Activated T-helper 2 cell treated with anti-CD3 and anti-CD28 coated beads, Interferon-gamma antibody, Interleukin-2, Interleukin-4, amounts not matched to agents 10 μg/mL and 5 μg/mL and 100 μg/mL, durations not matched to agents 14 hours and 24 hours and 36 hours (primary cell): ENCODE measurements around the gene MRPL38. TPM values are rescaled to one million over a fixed set of nuclear protein-coding genes. Genes with fewer than 3 reads are reported as not detected.

Experiments
- DNase-seq: peaks from one replicate; pipeline ENCODE4 v3.0.0; 2021; ENCODE audit warnings: low spot score
- H3K27ac Mint-ChIP-seq: one replicate; pipeline ENCODE4 v1.8.0; 2021; ENCODE audit warnings: mixed read lengths
- H3K27me3 Mint-ChIP-seq: one replicate; pipeline ENCODE4 v1.8.0; 2021; ENCODE audit warnings: low read depth, mixed read lengths
- H3K36me3 Mint-ChIP-seq: one replicate; pipeline ENCODE4 v1.8.0; 2021; ENCODE audit warnings: low read depth, mixed read lengths
- H3K4me1 Mint-ChIP-seq: one replicate; pipeline ENCODE4 v1.8.0; 2021; ENCODE audit warnings: low read depth, mixed read lengths
- H3K4me3 Mint-ChIP-seq: one replicate; pipeline ENCODE4 v1.8.0; 2021; ENCODE audit warnings: low read depth, mild to moderate bottlenecking, moderate library complexity, mixed read lengths
- H3K9me3 Mint-ChIP-seq: one replicate; pipeline ENCODE4 v1.8.0; 2021; ENCODE audit warnings: mixed read lengths
- intact Hi-C: fragments of 100-400 bp; cut with micrococcal nuclease; formaldehyde crosslinking; loops from one replicate; pipeline ENCODE4 v1.15.1; 2023
- total RNA-seq: library from RNA; stranded (reverse); gene quantifications from 2 replicates; pipeline ENCODE4 v1.2.3, GENCODE V29; 2022

MRPL38 gene
- total RNA-seq, 1 donor from 2014 or later: 127 TPM

DNA sequence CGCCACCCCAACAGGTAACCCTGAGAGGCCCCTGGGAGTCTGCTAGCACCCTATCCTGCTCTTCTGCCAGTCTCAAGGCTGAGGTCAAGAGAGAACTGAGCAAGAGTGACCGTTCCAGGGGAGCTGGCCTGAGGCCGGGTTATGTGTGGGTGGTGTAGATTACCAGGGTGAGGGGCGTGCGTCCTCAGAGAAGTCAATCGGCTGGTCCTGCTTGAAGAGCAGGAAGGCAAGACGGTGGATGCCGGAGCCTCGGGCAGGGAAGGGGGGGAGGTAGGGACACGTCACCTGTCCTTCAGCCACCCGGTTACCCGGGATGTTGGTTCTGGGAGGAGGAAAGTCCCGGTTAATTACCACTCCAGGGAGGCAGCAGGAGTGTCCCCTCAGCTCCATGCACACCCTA lies 5.3 kb downstream of the MRPL38 start:
- no peak for DNase-seq
- H3K27ac Mint-ChIP-seq: no peak overlapping the region
- no peaks in the 10 kb centered on the region for H3K9me3 Mint-ChIP-seq
- H3K27me3 Mint-ChIP-seq: no peaks in the 10 kb centered on the region
- H3K4me3 Mint-ChIP-seq: no peak overlapping the region
- peaks cover 12% of the 10 kb centered on the region for H3K4me1 Mint-ChIP-seq
- intact Hi-C loops: no loop called here
- peaks cover 40% of the 10 kb centered on the region for H3K36me3 Mint-ChIP-seq

- no peak overlapping the region for H3K4me3 Mint-ChIP-seq
- H3K27ac Mint-ChIP-seq: no peak overlapping the region
- no peak for DNase-seq
- intact Hi-C loops: no loop called here
- peaks cover 45% of the 10 kb centered on the region for H3K36me3 Mint-ChIP-seq
- H3K4me1 Mint-ChIP-seq: peaks cover 13% of the 10 kb centered on the region
- no peaks in the 10 kb centered on the region for H3K27me3 Mint-ChIP-seq
- H3K9me3 Mint-ChIP-seq: no peaks in the 10 kb centered on the region
Measured at GRCh38 chr17:75898791-75899190, 5.9 kb downstream of the MRPL38 start.

DNA sequence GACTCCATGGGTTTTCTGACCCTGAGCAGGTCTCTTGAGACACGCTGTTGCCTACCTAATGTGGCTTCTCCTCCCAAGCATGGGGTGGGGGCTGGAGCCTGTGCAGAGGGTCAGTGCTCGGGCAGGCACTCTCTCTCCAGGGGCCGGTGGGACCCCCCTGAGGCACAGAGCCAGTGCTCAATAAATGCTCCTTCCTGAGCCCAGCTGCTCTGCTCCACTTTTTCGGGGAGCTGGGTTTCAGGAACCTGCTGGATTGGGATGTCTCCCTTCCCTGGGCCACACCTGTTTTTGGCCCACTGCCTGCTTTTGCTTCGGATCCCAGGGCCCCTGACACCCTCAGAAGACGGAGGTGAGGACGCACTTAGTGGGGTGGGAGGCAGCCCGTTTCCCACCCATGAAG lies 6.6 kb downstream of the MRPL38 start:
- peaks cover 46% of the 10 kb centered on the region for H3K36me3 Mint-ChIP-seq
- intact Hi-C loops: no loop called here
- H3K4me1 Mint-ChIP-seq: peaks cover 13% of the 10 kb centered on the region
- H3K4me3 Mint-ChIP-seq: peak overlapping the region; percentile 71
- no peak for DNase-seq
- H3K27ac Mint-ChIP-seq: no peak overlapping the region
- no peaks in the 10 kb centered on the region for H3K27me3 Mint-ChIP-seq
- no peaks in the 10 kb centered on the region for H3K9me3 Mint-ChIP-seq

GRCh38 chr17:75897160-75898019 lies 7.3 kb downstream of the MRPL38 start:
- intact Hi-C loops: loop anchor here (2.0 kb wide), 1 partner anchor 21 kb away; no protein-coding TSS in a partner anchor
- Mint-ChIP-seq H3K4me3 (peak overlapping the region; percentile 71), H3K9me3 (no peaks in the 10 kb centered on the region), H3K27me3 (no peaks in the 10 kb centered on the region), H3K36me3 (peaks cover 46% of the 10 kb centered on the region), H3K4me1 (peaks cover 13% of the 10 kb centered on the region), H3K27ac (peak overlapping the region; percentile 52)
- no peak for DNase-seq

- Mint-ChIP-seq H3K27ac (peak within 1 kb of the TSS; percentile 82), H3K4me3 (peak within 1 kb of the TSS; percentile 85), H3K4me1 (peaks cover 13% of the 10 kb centered on the region), H3K27me3 (no peaks in the 10 kb centered on the region), H3K36me3 (peaks cover 43% of the 10 kb centered on the region), H3K9me3 (no peaks in the 10 kb centered on the region)
- peak; percentile 73 for DNase-seq
- intact Hi-C loops: loop anchor here (1.0 to 2.0 kb wide), 2 partner anchors 8 to 20 kb away; partner anchors contain the start of gene MRPL38
Measured at GRCh38 chr17:75896415-75897159, 8.1 kb downstream of the MRPL38 start, which contains the start of gene TRIM65. TSS of gene TRIM65 (minus strand) at chr17:75896951. CDS start at chr17:75896937, 14 bp downstream.

GRCh38 chr17:75895370-75896155 lies 9.1 kb downstream of the MRPL38 start:
- intact Hi-C loops: loop anchor here (1.0 to 2.0 kb wide), 2 partner anchors 9 to 19 kb away; partner anchors contain the start of gene MRPL38

DNA sequence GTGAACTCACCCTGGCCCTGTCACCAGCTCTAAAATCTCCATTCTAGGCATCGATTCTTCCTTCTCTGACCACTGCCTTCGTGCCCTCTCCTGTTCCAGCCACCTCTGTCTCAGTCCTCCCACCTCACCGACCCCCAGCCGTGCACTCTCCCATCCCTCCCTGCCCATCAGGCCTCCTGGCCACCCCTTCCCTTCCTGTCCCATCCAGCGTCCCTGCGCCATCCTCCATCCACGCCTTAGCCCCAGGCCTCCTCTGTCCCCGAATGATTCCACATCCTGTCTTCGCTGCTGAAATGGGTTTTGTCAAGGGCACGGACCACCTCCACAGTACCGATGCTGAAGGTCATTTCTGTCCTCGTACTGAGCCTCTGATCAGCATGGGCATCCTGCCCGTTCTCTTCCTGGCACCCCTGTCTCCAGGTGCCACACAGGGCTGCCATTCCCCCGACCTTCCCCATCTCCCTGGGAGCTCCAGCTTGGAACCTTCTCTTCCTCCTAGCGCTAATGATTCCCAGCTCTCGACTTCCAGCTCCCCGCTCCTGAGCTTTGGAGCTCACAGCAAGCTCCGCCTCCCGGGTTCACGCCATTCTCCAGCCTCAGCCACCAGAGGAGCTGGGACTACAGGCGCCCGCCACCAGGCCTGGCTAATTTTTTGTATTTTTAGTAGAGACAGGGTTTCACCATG lies 10.5 kb downstream of the MRPL38 start:
- H3K27ac Mint-ChIP-seq: no peak overlapping the region
- no peak for DNase-seq
- H3K36me3 Mint-ChIP-seq: peaks cover 38% of the 10 kb centered on the region
- H3K9me3 Mint-ChIP-seq: no peaks in the 10 kb centered on the region
- H3K4me3 Mint-ChIP-seq: peak overlapping the region; percentile 48
- intact Hi-C loops: no loop called here
- H3K27me3 Mint-ChIP-seq: no peaks in the 10 kb centered on the region
- H3K4me1 Mint-ChIP-seq: peaks cover 13% of the 10 kb centered on the region

More at GRCh38 chr17:75895370-75896155, 9.1 kb downstream of the MRPL38 start:
- Mint-ChIP-seq H3K9me3 (no peaks in the 10 kb centered on the region), H3K36me3 (peaks cover 39% of the 10 kb centered on the region), H3K4me3 (peak overlapping the region; percentile 85), H3K4me1 (peaks cover 13% of the 10 kb centered on the region), H3K27me3 (no peaks in the 10 kb centered on the region), H3K27ac (peak overlapping the region; percentile 82)
- no peak for DNase-seq

DNA sequence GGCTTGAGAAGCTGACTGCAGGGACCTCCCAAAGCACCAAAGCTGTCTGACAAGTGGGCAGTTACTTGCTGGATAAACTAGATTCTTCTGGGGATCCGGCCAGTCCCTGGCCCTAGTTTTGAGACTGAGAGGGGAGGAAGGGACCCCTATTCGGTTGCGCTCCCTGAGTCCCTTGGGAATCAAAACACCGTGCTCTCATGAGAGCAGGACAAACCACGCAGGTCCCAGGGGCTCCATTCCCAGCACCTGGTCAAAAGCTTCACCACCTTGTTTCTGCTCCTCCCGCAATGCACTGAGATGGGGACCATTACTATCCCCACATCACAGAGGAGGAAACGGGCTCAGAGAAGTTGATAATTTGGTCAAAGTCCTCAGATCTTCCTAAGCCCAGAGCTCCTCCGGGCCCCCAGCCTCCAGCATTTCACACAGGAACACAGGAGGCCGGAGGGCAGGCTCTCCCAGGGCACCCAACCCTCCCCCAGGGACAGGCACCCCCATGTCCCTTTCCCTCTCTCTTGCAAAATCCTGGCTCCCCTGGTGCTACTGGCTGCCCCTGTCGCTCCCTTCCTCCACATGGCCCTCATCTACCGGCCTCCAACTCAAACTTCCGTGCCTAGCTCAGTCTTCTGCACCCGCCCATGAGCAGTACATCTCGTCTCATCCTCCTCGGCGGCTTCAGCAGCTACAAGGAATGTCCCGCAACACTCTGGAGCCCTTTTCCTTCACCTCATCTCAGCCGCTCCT lies 11.2 kb downstream of the MRPL38 start:
- intact Hi-C loops: no loop called here
- H3K36me3 Mint-ChIP-seq: peaks cover 33% of the 10 kb centered on the region
- peaks cover 13% of the 10 kb centered on the region for H3K4me1 Mint-ChIP-seq
- peak overlapping the region; percentile 48 for H3K4me3 Mint-ChIP-seq
- no peak overlapping the region for H3K27ac Mint-ChIP-seq
- no peaks in the 10 kb centered on the region for H3K9me3 Mint-ChIP-seq
- DNase-seq: no peak
- H3K27me3 Mint-ChIP-seq: no peaks in the 10 kb centered on the region

DNA sequence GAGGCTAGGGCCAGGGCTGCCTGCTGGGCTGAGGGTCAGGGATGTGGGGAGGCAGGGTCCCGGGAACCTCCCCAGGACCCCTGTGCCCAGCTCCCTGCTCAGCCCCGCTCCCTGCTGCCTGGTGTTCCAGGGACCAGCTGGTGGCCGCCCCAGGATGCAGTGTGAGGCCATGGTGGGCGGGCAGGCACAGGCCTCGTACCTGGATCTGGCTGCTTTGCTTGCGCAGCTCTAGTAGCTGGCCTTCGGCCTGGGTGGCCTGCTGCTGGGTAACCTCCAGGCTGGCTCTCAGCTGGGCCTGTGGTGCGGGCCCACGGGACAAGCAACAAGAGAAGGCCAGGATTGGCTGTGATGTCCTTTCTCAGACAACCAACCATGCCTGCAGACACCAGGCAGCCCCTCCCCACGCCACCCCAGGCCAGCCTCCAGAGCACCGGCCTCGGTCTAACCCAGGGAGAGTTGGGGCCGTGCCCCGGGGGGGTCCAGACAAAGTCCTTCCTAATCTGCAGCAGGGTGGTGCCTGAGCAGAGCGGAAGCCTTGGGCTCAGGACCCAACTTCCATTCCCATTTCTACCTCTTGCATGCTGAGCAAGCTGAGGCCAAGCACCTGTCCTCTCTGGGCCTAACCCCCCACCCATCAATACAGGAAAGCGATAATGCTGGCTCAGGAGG lies 12.0 kb downstream of the MRPL38 start:
- Mint-ChIP-seq H3K4me3 (no peak overlapping the region), H3K4me1 (peaks cover 13% of the 10 kb centered on the region), H3K9me3 (no peaks in the 10 kb centered on the region), H3K27me3 (no peaks in the 10 kb centered on the region), H3K27ac (no peak overlapping the region), H3K36me3 (peaks cover 25% of the 10 kb centered on the region)
- intact Hi-C loops: no loop called here
- DNase-seq: no peak

- Mint-ChIP-seq H3K36me3 (peaks cover 20% of the 10 kb centered on the region), H3K27me3 (no peaks in the 10 kb centered on the region), H3K27ac (no peak overlapping the region), H3K9me3 (no peaks in the 10 kb centered on the region), H3K4me1 (peaks cover 10% of the 10 kb centered on the region), H3K4me3 (no peak overlapping the region)
- intact Hi-C loops: no loop called here
- no peak for DNase-seq
Measured at GRCh38 chr17:75891605-75892555, 12.8 kb downstream of the MRPL38 start.
